Stimulated activated CD4-positive, alpha-beta T cell treated with anti-CD3 and anti-CD28 coated beads, Interleukin-4, amount 100 ng/mL, for 4 hours (primary cell): Measurements from ENCODE around the gene TGDS.
"Not testable (repeated sequence)": the region's sequence is repeated elsewhere in the genome, so short reads cannot be mapped to it uniquely, and the experiment has no call there.

Experiments
- DNase-seq, 2 experiments: peaks; one replicate each; pipeline ENCODE4 v3.0.0-alpha.2; 2020

TGDS gene

GRCh38 chr13:94549232-94550061 lies 46.5 kb downstream of the TGDS start:
- peak; percentile 89 to 95 for DNase-seq

GRCh38 chr13:94548821-94549231 lies 47.1 kb downstream of the TGDS start:
- peak; percentile 37 to 51 for DNase-seq

GRCh38 chr13:94548382-94548781 lies 47.6 kb downstream of the TGDS start:
- no peak for DNase-seq

GRCh38 chr13:94546061-94546839 lies 49.7 kb downstream of the TGDS start:
- DNase-seq: no peak

GRCh38 chr13:94544922-94545321 lies 51.0 kb downstream of the TGDS start:
- no peak for DNase-seq

- DNase-seq: no peak
These were observed 53.0 kb downstream of the TGDS start for GRCh38 chr13:94542917-94543316.

- no peak for DNase-seq
These were observed 58.0 kb downstream of the TGDS start for GRCh38 chr13:94537740-94538630.

GRCh38 chr13:94535775-94536174 lies 60.2 kb downstream of the TGDS start:
- DNase-seq: no peak

GRCh38 chr13:94535231-94535630 lies 60.7 kb downstream of the TGDS start:
- no peak for DNase-seq

GRCh38 chr13:94534166-94534565 lies 61.8 kb downstream of the TGDS start:
- DNase-seq: no peak

GRCh38 chr13:94532278-94532677 lies 63.7 kb downstream of the TGDS start:
- not testable (repeated sequence) for DNase-seq

GRCh38 chr13:94526956-94527355 lies 69.0 kb downstream of the TGDS start:
- DNase-seq: not testable (repeated sequence)

GRCh38 chr13:94525781-94526180 lies 70.2 kb downstream of the TGDS start:
- DNase-seq: no peak

GRCh38 chr13:94524407-94524806 lies 71.5 kb downstream of the TGDS start:
- DNase-seq: no peak
